ENCODE results near the gene ZNF335. TPM values are rescaled to one million over a fixed set of nuclear protein-coding genes. Genes with fewer than 3 reads are reported as not detected.

The ZNF335 gene
- total and polyA plus RNA-seq, 2 of the 13 experiments (the other 11 are each of a cell fraction or from before 2014, with no cell fraction given): 9.7 to 13.7 TPM

DNA sequence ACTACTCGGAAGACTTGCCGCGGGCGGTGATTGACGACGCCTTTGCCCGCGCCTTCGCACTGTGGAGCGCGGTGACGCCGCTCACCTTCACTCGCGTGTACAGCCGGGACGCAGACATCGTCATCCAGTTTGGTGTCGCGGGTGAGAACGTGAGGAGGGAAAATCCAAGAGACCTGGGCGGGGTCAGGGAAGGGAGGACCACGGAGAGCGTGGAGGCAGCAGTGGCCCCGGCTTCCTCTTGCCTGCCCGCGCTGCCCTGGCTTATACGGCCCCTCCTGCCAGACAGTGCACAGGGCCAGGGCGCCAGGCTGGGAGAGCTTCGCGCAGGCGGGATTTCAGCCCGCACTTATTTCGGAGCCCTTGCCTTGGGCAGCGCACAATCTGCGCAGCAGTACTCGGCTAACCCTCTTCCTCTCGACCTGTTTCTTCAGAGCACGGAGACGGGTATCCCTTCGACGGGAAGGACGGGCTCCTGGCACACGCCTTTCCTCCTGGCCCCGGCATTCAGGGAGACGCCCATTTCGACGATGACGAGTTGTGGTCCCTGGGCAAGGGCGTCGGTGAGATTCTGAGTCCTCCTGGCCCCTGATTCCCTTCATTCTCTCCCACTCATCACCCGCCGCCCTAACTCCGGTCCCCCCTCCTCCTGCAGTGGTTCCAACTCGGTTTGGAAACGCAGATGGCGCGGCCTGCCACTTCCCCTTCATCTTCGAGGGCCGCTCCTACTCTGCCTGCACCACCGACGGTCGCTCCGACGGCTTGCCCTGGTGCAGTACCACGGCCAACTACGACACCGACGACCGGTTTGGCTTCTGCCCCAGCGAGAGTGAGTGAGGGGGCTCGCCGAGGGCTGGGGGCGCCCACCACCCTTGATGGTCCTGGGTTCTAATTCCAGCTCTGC, 38.7 kb upstream of the ZNF335 start:
- H3K4me2 ChIP-seq (ENCODE audit: low read depth, low read length): peak overlapping the region; percentile 8; the same call in 1 of the 2 replicates
- no peak overlapping the region for H3K9ac ChIP-seq (ENCODE audit: insufficient read depth, low read depth, low read length)
- intact Hi-C loops (cut with micrococcal nuclease; ENCODE audit: unreplicated experiment): loop anchor here (5.0 kb wide), 1 partner anchor 38 kb away; the partner anchor contains the start of gene ZNF335
- WGBS (ENCODE audit: low lambda C conversion rate): 38% methylated on average over 74 of the region's 74 CpGs
- in situ Hi-C loops (cut with HindIII; ENCODE audit: extremely low pct_ligation_motif_present, low pct_unique_long_range_greater_than_20kb): no loop called here
- CTCF ChIA-PET (ENCODE audit: low intra/inter-chr PET ratio, low total read pairs): no interaction called here
- no peaks in the 10 kb centered on the region for H3K79me2 ChIP-seq (ENCODE audit: insufficient read depth, low read length)
- H3K4me1 ChIP-seq (ENCODE audit: insufficient read depth, low read length): peaks cover 31% of the 10 kb centered on the region
- no peak overlapping the region for H2AFZ ChIP-seq (ENCODE audit: low read length)
- POLR2A ChIA-PET: no interaction called here
- no TSS peak for BruUV-seq (replicated peaks)
- no peak overlapping the region for H3K27ac ChIP-seq (ENCODE audit: extremely low read length, insufficient read depth, low read length)
- H3K27me3 ChIP-seq (ENCODE audit: control insufficient read depth in 1 of 2, insufficient read depth in 2 of 2, low read length in 2 of 2): peaks cover 32 to 78% of the 10 kb centered on the region in 2 experiments; a peak in 4 of 5 replicates
- H3K36me3 ChIP-seq (replicated peaks in 1 of 2; ENCODE audit: control insufficient read depth in 1 of 2, insufficient read depth in 2 of 2, low read length in 2 of 2): no peaks in the 10 kb centered on the region
- no peaks in the 10 kb centered on the region for H3K9me3 ChIP-seq (ENCODE audit: low read length)
- DNase-seq (ENCODE audit: low spot score): no peak
- no peak for FAIRE-seq
- H3K4me3 ChIP-seq (replicated peaks in 1 of 3; ENCODE audit: insufficient read depth in 1 of 3, low read depth in 2 of 3, low read length in 3 of 3): no peak overlapping the region
- ATAC-seq: no peak; the same call in 2 of the 3 replicates
- H4K20me1 ChIP-seq (ENCODE audit: insufficient read depth, low read length): peaks cover 7% of the 10 kb centered on the region; the same call in 1 of the 2 replicates
- TF ChIP-seq RARA (CRISPR knock-in tag; IDR thresholded peaks at IDR 0.05) (no peak), MEIS1 (CRISPR knock-in tag; IDR thresholded peaks at IDR 0.05; ENCODE audit: borderline replicate concordance) (no peak), NCOR1 (IDR thresholded peaks at IDR 0.05; ENCODE audit: borderline replicate concordance, low read length) (no peak), ZSCAN21 (CRISPR knock-in tag; IDR thresholded peaks at IDR 0.05; ENCODE audit: borderline replicate concordance) (no peak), MTA3 (CRISPR knock-in tag; IDR thresholded peaks at IDR 0.05) (no peak), NFIB (CRISPR knock-in tag; IDR thresholded peaks at IDR 0.05; ENCODE audit: borderline replicate concordance) (no peak), XBP1 (CRISPR knock-in tag; IDR thresholded peaks at IDR 0.05) (no peak), MAFG (CRISPR knock-in tag; IDR thresholded peaks at IDR 0.05) (no peak), CBFB (CRISPR knock-in tag; IDR thresholded peaks at IDR 0.05) (no peak), ELF1 (CRISPR knock-in tag; IDR thresholded peaks at IDR 0.05) (no peak), HOXA9 (CRISPR knock-in tag; IDR thresholded peaks at IDR 0.05; ENCODE audit: borderline replicate concordance) (0 out of 2 replicates have a peak, but pooled peaks have one; percentile 30), ZNF232 (CRISPR knock-in tag; IDR thresholded peaks at IDR 0.05; ENCODE audit: borderline replicate concordance) (no peak), TOE1 (CRISPR knock-in tag; IDR thresholded peaks at IDR 0.05) (no peak), ZNF225 (CRISPR knock-in tag; IDR thresholded peaks at IDR 0.05) (0 out of 2 replicates have a peak, but pooled peaks have one; percentile 17), PAWR (CRISPR knock-in tag; IDR thresholded peaks at IDR 0.05; ENCODE audit: borderline replicate concordance) (no peak), SALL1 (CRISPR knock-in tag; IDR thresholded peaks at IDR 0.05) (0 out of 2 replicates have a peak, but pooled peaks have one; percentile 9), ZNF567 (CRISPR knock-in tag; IDR thresholded peaks at IDR 0.05; ENCODE audit: borderline replicate concordance) (no peak), ETV6 (CRISPR knock-in tag; conservative IDR thresholded peaks at IDR 0.05) (no peak), ZNF296 (CRISPR knock-in tag; conservative IDR thresholded peaks at IDR 0.05) (no peak), GATAD1 (CRISPR knock-in tag; IDR thresholded peaks at IDR 0.05) (no peak), FUBP1 (CRISPR knock-in tag; IDR thresholded peaks at IDR 0.05; ENCODE audit: borderline replicate concordance) (no peak), ESRRA (CRISPR knock-in tag; IDR thresholded peaks at IDR 0.05; ENCODE audit: low read depth) (no peak), SP5 (CRISPR knock-in tag; IDR thresholded peaks at IDR 0.05; ENCODE audit: borderline replicate concordance, low read depth) (no peak), ZNF138 (CRISPR knock-in tag; IDR thresholded peaks at IDR 0.05; ENCODE audit: low read depth) (no peak), HOXA3 (CRISPR knock-in tag; IDR thresholded peaks at IDR 0.05) (peak; percentile 16; the same call in 1 of the 2 replicates)

All from HepG2 (cell line).